Endothelial cell of umbilical vein (primary cell): Measurements from ENCODE around the gene ZDHHC24.

ENCODE experiments used
- CTCF ChIP-seq, 2 donors: IDR thresholded peaks; 1 replicate in 1 of 2; 2 replicates in 1 of 2; pipeline ENCODE4 v1.5.1; 2011; ENCODE audit warnings: low read length in 2 of 2, mild to moderate bottlenecking in 2 of 2, moderate library complexity in 2 of 2, control low read depth in 1 of 2, inconsistent platforms in 1 of 2, low read depth in 1 of 2; ENCODE audit not compliant: insufficient read depth in 1 of 2; ENCODE audit errors: extremely low read depth in 1 of 2
- EZH2 ChIP-seq: IDR thresholded peaks from 2 replicates; pipeline ENCODE4 v1.6.1; 2012; ENCODE audit warnings: borderline replicate concordance, low read depth, mild to moderate bottlenecking, moderate library complexity, low read length, inconsistent platforms; ENCODE audit not compliant: severe bottlenecking
- GATA2 ChIP-seq: IDR thresholded peaks from 2 replicates; pipeline ENCODE4 v1.7.0; 2011; ENCODE audit warnings: low read depth, mild to moderate bottlenecking, moderate library complexity, mixed read lengths, low read length; ENCODE audit not compliant: insufficient read length, insufficient read depth
- MAX ChIP-seq: IDR thresholded peaks from 2 replicates; pipeline ENCODE4 v1.6.1; 2011; ENCODE audit not compliant: insufficient read depth, insufficient read length
- POLR2A ChIP-seq: IDR thresholded peaks from 2 replicates; pipeline ENCODE4 v1.6.1; 2012; ENCODE audit warnings: low read depth, mild to moderate bottlenecking, control low read depth, low read length
- POLR2AphosphoS5 ChIP-seq: IDR thresholded peaks from 2 replicates; pipeline ENCODE4 v1.6.1; 2012; ENCODE audit warnings: low read depth, mild to moderate bottlenecking, control low read depth, low read length, moderate library complexity; ENCODE audit not compliant: insufficient read depth

- TF ChIP-seq CTCF (IDR thresholded peaks at IDR 0.05; ENCODE audit: extremely low read depth in 1 of 2, insufficient read depth in 1 of 2, low read depth in 1 of 2, low read length in 2 of 2) (no peak), EZH2 (no peak), POLR2A (no peak), GATA2 (no peak), MAX (no peak), POLR2AphosphoS5 (no peak)
Measured at GRCh38 chr11:66570850-66571180, 25.0 kb upstream of the ZDHHC24 start.
